Endodermal cell (in vitro differentiated cells): Measurements from ENCODE around the gene PLCB1. TPM values are rescaled to one million over a fixed set of nuclear protein-coding genes. Genes with fewer than 3 reads are reported as not detected.

ENCODE experiments used
- DNase-seq: peaks from one replicate; pipeline ENCODE4 v3.0.0-alpha.2; 2017
- H3K27ac ChIP-seq: 2 replicates; pipeline ENCODE4 v1.5.1; 2013; ENCODE audit warnings: mild to moderate bottlenecking, low read depth, low read length, moderate library complexity
- H3K27me3 ChIP-seq: 2 replicates; pipeline ENCODE4 v1.6.1; 2013; ENCODE audit warnings: mild to moderate bottlenecking, low read length, moderate library complexity; ENCODE audit not compliant: insufficient read depth, control insufficient read depth, poor library complexity, severe bottlenecking
- H3K36me3 ChIP-seq: 2 replicates; pipeline ENCODE4 v1.7.0; 2013; ENCODE audit warnings: mild to moderate bottlenecking, low read length, moderate library complexity; ENCODE audit not compliant: control insufficient read depth, insufficient read depth
- H3K4me1 ChIP-seq: one replicate; pipeline ENCODE4 v1.7.0; 2013; ENCODE audit warnings: low read length; ENCODE audit not compliant: control insufficient read depth, insufficient read depth
- H3K4me3 ChIP-seq: 2 replicates; pipeline ENCODE4 v1.5.1; 2013; ENCODE audit warnings: mild to moderate bottlenecking, low read length, moderate library complexity
- H3K9ac ChIP-seq: 2 replicates; pipeline ENCODE4 v1.6.1; 2013; ENCODE audit warnings: mild to moderate bottlenecking, low read length, moderate library complexity; ENCODE audit not compliant: poor library complexity, severe bottlenecking; ENCODE audit errors: extremely low read depth
- H3K9me3 ChIP-seq: 2 replicates; pipeline ENCODE4 v1.6.1; 2013; ENCODE audit warnings: mild to moderate bottlenecking, low read length, moderate library complexity; ENCODE audit not compliant: control insufficient read depth
- H3K27ac Mint-ChIP-seq: 2 replicates; pipeline ENCODE4 v1.8.0; 2020; ENCODE audit warnings: mixed read lengths
- H3K27me3 Mint-ChIP-seq: 2 replicates; pipeline ENCODE4 v1.8.0; 2021; ENCODE audit warnings: mild to moderate bottlenecking, mixed read lengths; ENCODE audit not compliant: insufficient read depth
- H3K36me3 Mint-ChIP-seq: 2 replicates; pipeline ENCODE4 v1.8.0; 2020; ENCODE audit warnings: low read depth, mixed read lengths
- H3K4me1 Mint-ChIP-seq: 2 replicates; pipeline ENCODE4 v1.8.0; 2020; ENCODE audit warnings: mixed read lengths
- H3K4me3 Mint-ChIP-seq: 2 replicates; pipeline ENCODE4 v1.8.0; 2020; ENCODE audit warnings: mild to moderate bottlenecking, moderate library complexity, mixed read lengths
- H3K9me3 Mint-ChIP-seq: 2 replicates; pipeline ENCODE4 v1.8.0; 2020; ENCODE audit warnings: mild to moderate bottlenecking, mixed read lengths
- WGBS, 2 experiments: methylation state at CpG; one replicate each; pipeline versions ENCODE4 v1.1.5 to v1.1.7; 2013; ENCODE audit warnings: missing lambda C conversion rate in 2 of 2, mixed read lengths in 1 of 2; ENCODE audit not compliant: insufficient coverage in 1 of 2, insufficient read length in 1 of 2; 5-methylcytosine and 5-hydroxymethylcytosine counted together
- total RNA-seq, 2 donors: library from RNA; stranded (reverse); fragmentation: NEBNext Ultra II Directional in 1 of 2; extraction: Animal tissue kit (Norgen Biotek cat#: 25700) in 1 of 2; gene quantifications; 2 replicates in 1 of 2; 3 replicates in 1 of 2; pipeline ENCODE4 v1.2.1, GENCODE V29; 2021
- TF ChIP-seq, protein P1 (sequence below): fragments of 200-600 bp; sonication (generic); conservative IDR thresholded peaks from 2 replicates; pipeline ENCODE4 v1.5.0; 2021; ENCODE audit warnings: antibody characterized with exemption, mild to moderate bottlenecking

Gene PLCB1
- total RNA-seq, 2 donors from 2014 or later = 15.3 to 16.5 TPM

DNA sequence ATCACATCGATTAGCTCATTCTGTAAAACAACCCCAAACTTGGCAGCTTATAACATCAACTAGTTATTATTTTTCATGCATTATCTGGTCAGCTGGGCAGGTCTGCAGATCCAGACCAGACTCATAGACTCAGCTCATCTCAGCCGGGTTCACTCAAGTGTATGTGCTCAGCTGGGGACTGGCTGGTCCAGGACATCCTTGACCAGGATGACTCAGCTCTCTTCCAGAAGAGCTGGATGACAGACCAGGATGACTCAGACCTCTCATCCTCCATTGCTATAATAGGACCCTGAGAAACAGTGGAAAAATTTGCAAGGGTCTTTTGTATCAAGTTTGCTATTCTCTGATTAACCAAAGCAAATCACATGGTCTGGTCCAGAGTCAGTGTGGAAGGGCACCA is 624.3 kb downstream of the PLCB1 start:
- Histone ChIP-seq H3K27ac (no peak overlapping the region), H3K4me1 (no peaks in the 10 kb centered on the region), H3K9ac (no peak overlapping the region), H3K4me3 (no peak overlapping the region), H3K9me3 (no peaks in the 10 kb centered on the region), H3K36me3 (no peaks in the 10 kb centered on the region), H3K27me3 (no peaks in the 10 kb centered on the region)
- Mint-ChIP-seq H3K27ac (no peak overlapping the region), H3K4me1 (no peaks in the 10 kb centered on the region), H3K27me3 (no peaks in the 10 kb centered on the region), H3K9me3 (no peaks in the 10 kb centered on the region), H3K36me3 (peaks cover 4% of the 10 kb centered on the region), H3K4me3 (no peak overlapping the region)
- DNase-seq = no peak
- 95 to 100% methylated on average over 2 of the region's 2 CpGs for WGBS, 2 experiments
- TF ChIP-seq, protein P1, sequence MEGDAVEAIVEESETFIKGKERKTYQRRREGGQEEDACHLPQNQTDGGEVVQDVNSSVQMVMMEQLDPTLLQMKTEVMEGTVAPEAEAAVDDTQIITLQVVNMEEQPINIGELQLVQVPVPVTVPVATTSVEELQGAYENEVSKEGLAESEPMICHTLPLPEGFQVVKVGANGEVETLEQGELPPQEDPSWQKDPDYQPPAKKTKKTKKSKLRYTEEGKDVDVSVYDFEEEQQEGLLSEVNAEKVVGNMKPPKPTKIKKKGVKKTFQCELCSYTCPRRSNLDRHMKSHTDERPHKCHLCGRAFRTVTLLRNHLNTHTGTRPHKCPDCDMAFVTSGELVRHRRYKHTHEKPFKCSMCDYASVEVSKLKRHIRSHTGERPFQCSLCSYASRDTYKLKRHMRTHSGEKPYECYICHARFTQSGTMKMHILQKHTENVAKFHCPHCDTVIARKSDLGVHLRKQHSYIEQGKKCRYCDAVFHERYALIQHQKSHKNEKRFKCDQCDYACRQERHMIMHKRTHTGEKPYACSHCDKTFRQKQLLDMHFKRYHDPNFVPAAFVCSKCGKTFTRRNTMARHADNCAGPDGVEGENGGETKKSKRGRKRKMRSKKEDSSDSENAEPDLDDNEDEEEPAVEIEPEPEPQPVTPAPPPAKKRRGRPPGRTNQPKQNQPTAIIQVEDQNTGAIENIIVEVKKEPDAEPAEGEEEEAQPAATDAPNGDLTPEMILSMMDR = no peak

DNA sequence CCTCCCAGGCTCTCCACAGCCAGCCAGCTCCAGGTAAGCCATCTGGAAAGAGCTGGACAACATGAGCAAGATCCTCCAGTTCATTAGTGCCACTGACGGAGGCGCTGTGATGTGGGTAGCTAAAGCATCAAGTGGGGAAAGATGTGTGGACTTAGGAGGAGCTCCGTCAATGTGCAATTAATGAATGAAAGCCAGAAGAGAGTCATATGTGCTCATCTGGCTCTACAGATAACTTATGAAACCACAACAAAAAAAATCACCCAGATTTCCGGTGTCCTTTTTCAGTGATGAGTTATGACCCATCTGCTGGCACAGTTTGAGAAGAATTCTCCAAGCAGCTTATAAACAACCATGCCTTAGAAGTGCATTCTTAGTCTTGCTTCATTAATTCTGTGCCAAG is 625.1 kb downstream of the PLCB1 start:
- Mint-ChIP-seq H3K9me3 (no peaks in the 10 kb centered on the region), H3K27ac (no peak overlapping the region), H3K4me3 (no peak overlapping the region), H3K4me1 (no peaks in the 10 kb centered on the region), H3K36me3 (peaks cover 4% of the 10 kb centered on the region), H3K27me3 (no peaks in the 10 kb centered on the region)
- Histone ChIP-seq H3K4me1 (no peaks in the 10 kb centered on the region), H3K9ac (no peak overlapping the region), H3K36me3 (no peaks in the 10 kb centered on the region), H3K27me3 (no peaks in the 10 kb centered on the region), H3K9me3 (no peaks in the 10 kb centered on the region), H3K4me3 (no peak overlapping the region), H3K27ac (no peak overlapping the region)
- 91 to 97% methylated on average over 3 to 4 of the region's 4 CpGs for WGBS, 2 experiments
- DNase-seq = no peak
- TF ChIP-seq, protein P1 = no peak

DNA sequence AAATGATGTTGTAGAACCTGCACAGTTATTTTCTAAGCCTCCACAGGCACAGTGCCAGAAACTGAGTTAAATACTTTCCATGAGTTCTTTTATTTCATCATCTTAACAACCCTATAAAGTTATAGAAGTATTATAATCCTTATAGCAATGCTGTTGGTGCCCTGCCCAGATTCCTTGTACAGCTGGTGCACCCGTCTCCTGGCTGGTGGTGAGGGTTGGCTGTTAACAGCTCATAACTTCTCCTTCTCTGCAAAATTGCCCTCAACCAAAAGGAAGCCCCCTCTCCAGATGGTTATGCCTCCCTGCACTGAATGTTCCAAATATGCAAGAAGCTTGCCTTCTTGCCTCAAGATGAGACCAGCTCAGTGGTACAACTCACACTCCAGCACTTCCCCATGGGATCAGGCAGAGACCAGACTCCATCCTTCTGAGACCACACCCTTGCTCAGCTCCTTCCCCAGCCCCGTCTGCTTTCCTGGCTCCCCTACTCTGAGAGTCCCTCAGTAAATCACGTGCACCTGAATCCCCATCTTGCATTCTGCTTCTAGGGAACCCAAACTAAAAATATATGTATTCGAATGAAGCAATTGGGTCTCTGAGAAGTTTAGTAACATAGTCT is 632.4 kb downstream of the PLCB1 start:
- peaks cover 7% of the 10 kb centered on the region for H3K36me3 Mint-ChIP-seq
- no peaks in the 10 kb centered on the region for H3K4me1 ChIP-seq
- H3K9ac ChIP-seq = no peak overlapping the region
- H3K9me3 ChIP-seq = no peaks in the 10 kb centered on the region
- TF ChIP-seq, protein P1 = no peak
- no peaks in the 10 kb centered on the region for H3K4me1 Mint-ChIP-seq
- H3K9me3 Mint-ChIP-seq = no peaks in the 10 kb centered on the region
- 67 to 89% methylated on average over 1 to 4 of the region's 4 CpGs for WGBS, 2 experiments
- no peak overlapping the region for H3K4me3 ChIP-seq
- DNase-seq = no peak
- no peak overlapping the region for H3K4me3 Mint-ChIP-seq
- H3K27me3 Mint-ChIP-seq = no peaks in the 10 kb centered on the region
- no peaks in the 10 kb centered on the region for H3K36me3 ChIP-seq
- H3K27me3 ChIP-seq = no peaks in the 10 kb centered on the region
- H3K27ac Mint-ChIP-seq = no peak overlapping the region
- no peak overlapping the region for H3K27ac ChIP-seq
